RWPE2 (cell line): ENCODE measurements around the gene HK1.
A peak's percentile ranks its signal among the peaks of the same experiment; 100 is the strongest.
"Not testable (repeated sequence)": the region's sequence is repeated elsewhere in the genome, so short reads cannot be mapped to it uniquely, and the experiment has no call there.

Experiments
- ATAC-seq: fragments of 200-7000 bp; cut with Tn5 transposase; 3 replicates; pipeline ENCODE4 v1.9.1; 2021; ENCODE audit warnings: low read depth
- DNase-seq: peaks from one replicate; pipeline ENCODE4 v3.0.0-alpha.2; 2020; ENCODE audit warnings: low spot score
- H3K27ac ChIP-seq: fragments of 450-650 bp; 2 replicates; pipeline ENCODE4 v1.5.1; 2017; ENCODE audit warnings: mild to moderate bottlenecking; ENCODE audit not compliant: poor library complexity, severe bottlenecking
- H3K27me3 ChIP-seq: fragments of 250-450 bp; sonication (Bioruptor Pico); 2 replicates; pipeline ENCODE4 v1.5.1; 2021; ENCODE audit warnings: mild to moderate bottlenecking, moderate library complexity; ENCODE audit not compliant: insufficient read depth, poor library complexity, severe bottlenecking
- H3K36me3 ChIP-seq: fragments of 250-450 bp; sonication (Bioruptor Pico); 2 replicates; pipeline ENCODE4 v1.5.1; 2020; ENCODE audit warnings: low read depth, mild to moderate bottlenecking, moderate library complexity
- H3K4me1 ChIP-seq: fragments of 250-450 bp; sonication (Bioruptor Pico); 2 replicates; pipeline ENCODE4 v1.5.1; 2021; ENCODE audit warnings: mild to moderate bottlenecking, moderate library complexity; ENCODE audit not compliant: insufficient read depth, poor library complexity, severe bottlenecking
- H3K4me3 ChIP-seq: fragments of 250-450 bp; sonication (Bioruptor Pico); 2 replicates; pipeline ENCODE4 v1.5.1; 2021; ENCODE audit warnings: mild to moderate bottlenecking, moderate library complexity; ENCODE audit not compliant: severe bottlenecking
- H3K9me3 ChIP-seq: fragments of 250-450 bp; sonication (Bioruptor Pico); 2 replicates; pipeline ENCODE4 v1.5.1; 2021; ENCODE audit warnings: mild to moderate bottlenecking, moderate library complexity; ENCODE audit not compliant: severe bottlenecking
- TF ChIP-seq, protein P1 (sequence below): fragments of 450-650 bp; IDR thresholded peaks from one replicate; pipeline ENCODE4 v1.5.1; 2017; ENCODE audit warnings: mild to moderate bottlenecking, moderate library complexity; ENCODE audit not compliant: poor library complexity, severe bottlenecking

Gene HK1

DNA sequence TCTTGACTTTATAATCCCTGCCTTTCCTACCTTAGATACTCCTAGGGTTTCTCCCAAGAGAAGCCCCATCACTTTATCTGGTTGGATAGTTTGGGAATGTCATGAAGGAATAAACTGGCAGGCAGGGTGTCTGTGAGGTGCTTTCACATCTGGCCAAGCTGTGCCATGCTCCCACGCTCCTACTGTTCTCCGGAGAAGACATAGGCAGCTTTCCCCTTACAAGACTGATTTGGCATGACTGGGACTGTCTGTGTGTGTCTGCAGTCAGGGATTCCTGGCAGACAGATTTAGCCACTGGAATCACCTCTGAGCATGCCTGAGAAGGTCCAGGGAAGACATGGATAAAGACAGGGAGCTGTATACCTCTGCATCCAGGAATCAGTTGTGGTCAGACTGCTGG is 45.3 kb downstream of the HK1 start:
- ATAC-seq (no peak), DNase-seq (no peak)
- Histone ChIP-seq H3K4me3 (no peak overlapping the region), H3K36me3 (peaks cover 11% of the 10 kb centered on the region), H3K27me3 (no peaks in the 10 kb centered on the region), H3K9me3 (no peaks in the 10 kb centered on the region), H3K27ac (peak overlapping the region; percentile 84), H3K4me1 (peaks cover 55% of the 10 kb centered on the region)
- TF ChIP-seq, protein P1, sequence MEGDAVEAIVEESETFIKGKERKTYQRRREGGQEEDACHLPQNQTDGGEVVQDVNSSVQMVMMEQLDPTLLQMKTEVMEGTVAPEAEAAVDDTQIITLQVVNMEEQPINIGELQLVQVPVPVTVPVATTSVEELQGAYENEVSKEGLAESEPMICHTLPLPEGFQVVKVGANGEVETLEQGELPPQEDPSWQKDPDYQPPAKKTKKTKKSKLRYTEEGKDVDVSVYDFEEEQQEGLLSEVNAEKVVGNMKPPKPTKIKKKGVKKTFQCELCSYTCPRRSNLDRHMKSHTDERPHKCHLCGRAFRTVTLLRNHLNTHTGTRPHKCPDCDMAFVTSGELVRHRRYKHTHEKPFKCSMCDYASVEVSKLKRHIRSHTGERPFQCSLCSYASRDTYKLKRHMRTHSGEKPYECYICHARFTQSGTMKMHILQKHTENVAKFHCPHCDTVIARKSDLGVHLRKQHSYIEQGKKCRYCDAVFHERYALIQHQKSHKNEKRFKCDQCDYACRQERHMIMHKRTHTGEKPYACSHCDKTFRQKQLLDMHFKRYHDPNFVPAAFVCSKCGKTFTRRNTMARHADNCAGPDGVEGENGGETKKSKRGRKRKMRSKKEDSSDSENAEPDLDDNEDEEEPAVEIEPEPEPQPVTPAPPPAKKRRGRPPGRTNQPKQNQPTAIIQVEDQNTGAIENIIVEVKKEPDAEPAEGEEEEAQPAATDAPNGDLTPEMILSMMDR: no peak

DNA sequence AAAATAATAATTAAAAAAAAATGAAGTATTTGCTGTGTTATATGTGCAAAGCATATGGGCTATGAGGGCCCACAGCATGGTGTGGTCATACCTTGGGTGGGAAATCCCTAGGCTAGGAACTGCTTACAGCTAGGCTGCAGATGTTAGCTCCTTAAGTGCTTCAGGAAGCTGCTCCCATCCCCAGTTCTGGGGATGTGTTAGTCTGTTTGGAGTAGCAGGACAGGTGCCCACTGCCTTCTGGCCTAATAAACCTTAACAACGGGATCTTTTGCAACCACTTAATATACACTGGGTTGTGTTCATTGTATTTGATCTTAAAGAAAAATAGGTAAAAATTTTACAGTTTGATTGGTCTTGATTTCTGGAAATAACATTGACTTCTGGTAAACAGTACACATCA is 46.3 kb downstream of the HK1 start:
- H3K4me3 ChIP-seq: no peak overlapping the region
- no peaks in the 10 kb centered on the region for H3K9me3 ChIP-seq
- peak overlapping the region; percentile 84 for H3K27ac ChIP-seq
- H3K36me3 ChIP-seq: peaks cover 19% of the 10 kb centered on the region
- no peaks in the 10 kb centered on the region for H3K27me3 ChIP-seq
- ATAC-seq (no peak), DNase-seq (no peak)
- TF ChIP-seq, protein P1: no peak
- H3K4me1 ChIP-seq: peaks cover 58% of the 10 kb centered on the region

DNA sequence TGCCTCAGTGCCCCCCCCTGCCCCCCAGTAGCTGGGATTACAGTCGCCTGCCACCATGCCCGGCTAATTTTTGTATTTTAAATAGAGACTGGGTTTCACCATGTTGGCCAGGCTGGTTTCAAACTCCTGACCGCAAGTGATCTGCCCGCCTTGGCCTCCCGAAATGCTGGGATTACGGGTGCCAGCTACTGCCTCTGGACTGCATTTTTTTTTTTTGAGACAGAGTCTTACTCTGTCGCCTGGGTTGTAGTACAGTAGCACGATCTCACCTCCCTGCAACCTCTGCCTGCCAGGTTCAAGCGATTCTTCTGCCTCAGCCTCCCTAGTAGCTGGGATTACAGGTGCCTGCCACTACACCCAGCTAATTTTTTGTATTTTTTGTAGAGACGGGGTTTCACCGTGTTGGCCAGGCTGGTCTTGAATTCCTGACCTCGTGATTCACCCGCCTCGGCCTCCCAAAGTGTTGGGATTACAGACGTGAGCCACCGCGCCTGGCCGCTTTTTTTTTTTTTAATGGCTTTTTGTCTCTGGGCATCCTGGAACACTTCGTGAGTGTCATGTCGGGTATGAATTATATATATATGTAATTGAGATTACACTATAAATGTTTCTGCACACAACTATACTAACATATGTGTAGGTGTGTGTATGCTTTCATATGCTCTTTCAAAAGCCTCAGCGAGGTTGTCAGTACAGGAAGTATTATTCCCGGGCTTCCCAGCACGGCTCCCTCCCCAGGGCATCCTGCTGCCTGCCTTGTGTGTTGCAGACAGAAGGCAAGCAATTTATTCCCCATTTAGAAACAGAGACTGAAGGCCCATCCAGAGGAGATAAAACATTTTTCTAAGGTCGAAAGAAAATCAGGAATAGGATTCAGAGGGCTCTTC is 47.6 kb downstream of the HK1 start:
- H3K27me3 ChIP-seq, H3K4me3 ChIP-seq, H3K9me3 ChIP-seq, DNase-seq: not testable (repeated sequence)
- peak overlapping the region; percentile 84 for H3K27ac ChIP-seq
- H3K36me3 ChIP-seq: peaks cover 28% of the 10 kb centered on the region
- ATAC-seq: peak; percentile 69
- peaks cover 50% of the 10 kb centered on the region for H3K4me1 ChIP-seq

DNA sequence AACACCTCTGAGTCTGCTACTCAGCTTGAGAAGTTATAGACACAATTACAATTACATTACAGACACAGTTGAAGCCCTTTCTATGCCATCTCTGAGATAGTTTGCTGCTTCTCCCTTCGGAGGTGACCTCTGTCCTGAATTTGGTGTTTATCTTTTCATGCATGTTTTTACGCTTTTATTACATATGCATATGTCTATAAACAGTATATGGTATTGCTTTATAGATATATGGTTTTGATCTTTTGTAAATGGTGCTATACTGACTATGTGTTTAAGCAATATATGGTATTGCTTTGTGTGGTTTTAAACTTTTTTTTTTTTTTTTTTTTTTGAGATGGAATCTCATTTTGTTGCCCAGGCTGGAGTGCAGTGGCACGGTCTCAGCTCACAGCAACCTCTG is 48.4 kb downstream of the HK1 start:
- no peaks in the 10 kb centered on the region for H3K27me3 ChIP-seq
- no peak overlapping the region for H3K4me3 ChIP-seq
- H3K4me1 ChIP-seq: peaks cover 48% of the 10 kb centered on the region
- no peaks in the 10 kb centered on the region for H3K9me3 ChIP-seq
- TF ChIP-seq, protein P1: no peak
- no peak for DNase-seq
- ATAC-seq: no peak
- peaks cover 31% of the 10 kb centered on the region for H3K36me3 ChIP-seq
- H3K27ac ChIP-seq: peak overlapping the region; percentile 84

DNA sequence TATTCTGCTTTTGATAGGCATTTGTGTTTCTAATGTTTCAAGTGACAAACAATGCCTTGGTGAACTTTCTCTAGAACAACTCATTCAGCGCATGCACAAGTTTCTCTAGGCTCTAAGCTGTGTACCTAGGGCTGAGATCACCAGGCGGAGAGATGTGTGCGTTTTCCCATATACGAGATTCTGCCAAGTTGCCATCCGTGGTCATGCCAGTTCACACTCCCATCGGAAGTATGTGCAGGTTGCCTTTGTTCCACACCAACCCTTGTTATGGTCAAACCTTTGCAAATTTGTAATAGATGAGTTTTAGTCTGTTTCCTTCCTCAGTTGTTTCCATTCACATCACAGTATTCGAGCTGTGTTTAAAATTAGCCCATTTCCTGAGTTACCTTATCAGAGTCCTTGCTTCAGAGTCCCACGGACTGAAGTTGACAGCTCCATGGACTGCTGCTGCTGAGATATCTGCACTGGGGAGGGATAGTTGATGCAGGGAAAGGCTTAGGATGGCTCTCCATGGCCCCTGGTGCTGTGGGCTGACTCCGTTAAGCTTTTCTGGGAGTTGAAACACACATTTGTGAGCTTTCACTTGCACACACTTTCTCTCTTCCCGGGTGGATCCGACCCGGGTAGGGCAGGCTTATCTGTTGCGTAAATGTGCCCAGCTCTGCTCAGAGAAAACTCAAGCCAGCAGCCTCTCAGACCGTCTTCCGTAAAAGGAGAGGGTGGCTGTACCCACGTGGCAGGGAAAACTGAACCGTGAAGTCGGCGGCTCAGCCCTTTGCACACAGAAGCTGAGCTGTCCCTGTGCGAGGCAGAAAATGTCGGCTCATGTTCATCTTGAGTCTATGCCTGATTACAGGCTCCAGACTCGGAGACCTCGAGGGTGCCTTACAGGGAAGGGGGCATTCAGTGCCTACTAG is 49.4 kb downstream of the HK1 start:
- TF ChIP-seq, protein P1: no peak
- ATAC-seq (peak; percentile 76), DNase-seq (no peak)
- H3K27ac ChIP-seq: peak overlapping the region; percentile 84
- peaks cover 50% of the 10 kb centered on the region for H3K4me1 ChIP-seq
- no peak overlapping the region for H3K4me3 ChIP-seq
- H3K9me3 ChIP-seq: no peaks in the 10 kb centered on the region
- peaks cover 39% of the 10 kb centered on the region for H3K36me3 ChIP-seq
- no peaks in the 10 kb centered on the region for H3K27me3 ChIP-seq
